CD8-positive, alpha-beta memory T cell (primary cell): Measurements from ENCODE around the gene IRS2. TPM values are rescaled to one million over a fixed set of nuclear protein-coding genes. Genes with fewer than 3 reads are reported as not detected.

ENCODE experiments used
- CTCF ChIA-PET: fragments of 350-600 bp; sonication (Branson Sonifier 250); formaldehyde crosslinking; loops from one replicate; lab custom pipeline; 2021; ENCODE audit warnings: antibody characterized with exemption; lab: Charles Lee
- POLR2A ChIA-PET: fragments of 350-600 bp; sonication (Branson Sonifier 250); formaldehyde crosslinking; loops from one replicate; lab custom pipeline; 2021; ENCODE audit warnings: antibody characterized with exemption; lab: Charles Lee
- DNase-seq, 5 donors: peaks; one replicate each; pipeline versions ENCODE4 v3.0.0 to v3.0.0-alpha.2; 2020 to 2022; ENCODE audit warnings: mixed read lengths in 1 of 5
- H3K27ac ChIP-seq: one replicate; pipeline ENCODE4 v1.7.0; 2013; ENCODE audit warnings: low read depth, mild to moderate bottlenecking, low read length, moderate library complexity
- H3K27me3 ChIP-seq: 2 replicates; pipeline ENCODE4 v1.7.0; 2013; ENCODE audit warnings: low read length, mild to moderate bottlenecking; ENCODE audit not compliant: insufficient read depth, poor library complexity, severe bottlenecking
- H3K36me3 ChIP-seq: 2 replicates; pipeline ENCODE4 v1.7.0; 2013; ENCODE audit warnings: mild to moderate bottlenecking, low read length, moderate library complexity; ENCODE audit not compliant: insufficient read depth
- H3K4me1 ChIP-seq: 2 replicates; pipeline ENCODE4 v1.7.0; 2013; ENCODE audit warnings: mild to moderate bottlenecking, low read length, moderate library complexity; ENCODE audit not compliant: insufficient read depth
- H3K4me3 ChIP-seq: 2 replicates; pipeline ENCODE4 v1.7.0; 2013; ENCODE audit warnings: mild to moderate bottlenecking, low read length
- H3K9me3 ChIP-seq: 2 replicates; pipeline ENCODE4 v1.7.0; 2013; ENCODE audit warnings: mild to moderate bottlenecking, low read length
- H3K27ac Mint-ChIP-seq, 8 donors: one replicate each; pipeline ENCODE4 v1.8.0; 2020 to 2021; ENCODE audit warnings: mixed read lengths in 8 of 8, mild to moderate bottlenecking in 6 of 8, inconsistent platforms in 3 of 8, moderate library complexity in 3 of 8
- H3K27me3 Mint-ChIP-seq, 2 donors: one replicate each; pipeline ENCODE4 v1.8.0; 2020 to 2021; ENCODE audit warnings: mixed read lengths in 2 of 2, mild to moderate bottlenecking in 1 of 2, moderate library complexity in 1 of 2
- H3K36me3 Mint-ChIP-seq, 3 donors: one replicate each; pipeline ENCODE4 v1.8.0; 2020 to 2021; ENCODE audit warnings: mixed read lengths in 3 of 3, inconsistent platforms in 1 of 3, mild to moderate bottlenecking in 1 of 3
- H3K4me1 Mint-ChIP-seq, 3 donors: one replicate each; pipeline ENCODE4 v1.8.0; 2020 to 2021; ENCODE audit warnings: mixed read lengths in 3 of 3, inconsistent platforms in 1 of 3, mild to moderate bottlenecking in 1 of 3
- H3K4me3 Mint-ChIP-seq, 7 donors: one replicate each; pipeline ENCODE4 v1.8.0; 2020 to 2021; ENCODE audit warnings: mixed read lengths in 7 of 7, mild to moderate bottlenecking in 6 of 7, moderate library complexity in 4 of 7, inconsistent platforms in 2 of 7
- H3K9me3 Mint-ChIP-seq, 5 donors: one replicate each; pipeline ENCODE4 v1.8.0; 2020 to 2022; ENCODE audit warnings: mixed read lengths in 5 of 5, mild to moderate bottlenecking in 3 of 5, moderate library complexity in 2 of 5, inconsistent platforms in 1 of 5
- polyA plus RNA-seq: library from polyadenylated mRNA; unstranded; fragments of 300-500 nt; fragmentation: Illumina TruSeq; gene quantifications from one replicate; pipeline ENCODE4 v1.2.3, GENCODE V29; 2021
- total RNA-seq, 2 experiments: library from RNA; stranded (reverse); gene quantifications; one replicate each; pipeline ENCODE4 v1.2.3, GENCODE V29; 2021

The IRS2 gene
- total and polyA plus RNA-seq, 3 experiments from 2014 or later: 1.7 to 2.3 (median 2.1) TPM

- no peak overlapping the region for H3K4me3 ChIP-seq
- CTCF ChIA-PET: no interaction called here
- Mint-ChIP-seq H3K9me3 (peaks cover 0 to 5% (median 3%) of the 10 kb centered on the region in 5 donors), H3K36me3 (no peaks in the 10 kb centered on the region), H3K27me3 (peaks cover 6 to 9% of the 10 kb centered on the region in 2 donors), H3K4me3 (no peak overlapping the region), H3K4me1 (no peaks in the 10 kb centered on the region), H3K27ac (no peak overlapping the region)
- POLR2A ChIA-PET: no interaction called here
- H3K9me3 ChIP-seq: no peaks in the 10 kb centered on the region
- DNase-seq: no peak
- no peaks in the 10 kb centered on the region for H3K4me1 ChIP-seq
- H3K27ac ChIP-seq: no peak overlapping the region
- no peaks in the 10 kb centered on the region for H3K27me3 ChIP-seq
- H3K36me3 ChIP-seq: no peaks in the 10 kb centered on the region
Observed at GRCh38 chr13:109819874-109820273, 33.5 kb upstream of the IRS2 start.

DNA sequence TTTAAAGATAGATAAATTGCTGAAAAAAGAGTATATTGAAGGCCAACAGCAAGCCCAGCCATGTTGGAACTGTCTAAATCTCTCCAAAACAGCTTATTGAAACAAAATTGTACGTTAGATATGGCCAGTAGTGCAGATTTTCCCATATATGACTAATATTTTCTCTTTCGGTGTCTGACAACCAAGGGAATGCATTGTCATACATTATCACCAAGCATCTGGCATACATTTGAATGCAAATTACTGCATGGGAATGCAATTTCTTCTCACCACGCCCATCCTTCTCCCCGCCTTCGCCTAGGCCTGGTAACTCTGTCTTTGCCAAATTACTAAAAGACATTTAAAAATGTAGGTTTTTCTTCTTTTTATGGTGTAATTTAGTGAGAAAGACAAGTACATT, 32.5 kb upstream of the IRS2 start:
- POLR2A ChIA-PET: no interaction called here
- no peak for DNase-seq
- no peak overlapping the region for H3K4me3 ChIP-seq
- no peaks in the 10 kb centered on the region for H3K4me1 Mint-ChIP-seq
- H3K27ac ChIP-seq: no peak overlapping the region
- CTCF ChIA-PET: no interaction called here
- H3K27me3 ChIP-seq: no peaks in the 10 kb centered on the region
- H3K27ac Mint-ChIP-seq: no peak overlapping the region
- no peaks in the 10 kb centered on the region for H3K36me3 Mint-ChIP-seq
- peaks cover 6 to 12% of the 10 kb centered on the region in 2 donors for H3K27me3 Mint-ChIP-seq
- no peaks in the 10 kb centered on the region for H3K4me1 ChIP-seq
- H3K9me3 Mint-ChIP-seq: peaks cover 0 to 5% (median 2%) of the 10 kb centered on the region in 5 donors
- no peak overlapping the region for H3K4me3 Mint-ChIP-seq
- no peaks in the 10 kb centered on the region for H3K36me3 ChIP-seq
- no peaks in the 10 kb centered on the region for H3K9me3 ChIP-seq

DNA sequence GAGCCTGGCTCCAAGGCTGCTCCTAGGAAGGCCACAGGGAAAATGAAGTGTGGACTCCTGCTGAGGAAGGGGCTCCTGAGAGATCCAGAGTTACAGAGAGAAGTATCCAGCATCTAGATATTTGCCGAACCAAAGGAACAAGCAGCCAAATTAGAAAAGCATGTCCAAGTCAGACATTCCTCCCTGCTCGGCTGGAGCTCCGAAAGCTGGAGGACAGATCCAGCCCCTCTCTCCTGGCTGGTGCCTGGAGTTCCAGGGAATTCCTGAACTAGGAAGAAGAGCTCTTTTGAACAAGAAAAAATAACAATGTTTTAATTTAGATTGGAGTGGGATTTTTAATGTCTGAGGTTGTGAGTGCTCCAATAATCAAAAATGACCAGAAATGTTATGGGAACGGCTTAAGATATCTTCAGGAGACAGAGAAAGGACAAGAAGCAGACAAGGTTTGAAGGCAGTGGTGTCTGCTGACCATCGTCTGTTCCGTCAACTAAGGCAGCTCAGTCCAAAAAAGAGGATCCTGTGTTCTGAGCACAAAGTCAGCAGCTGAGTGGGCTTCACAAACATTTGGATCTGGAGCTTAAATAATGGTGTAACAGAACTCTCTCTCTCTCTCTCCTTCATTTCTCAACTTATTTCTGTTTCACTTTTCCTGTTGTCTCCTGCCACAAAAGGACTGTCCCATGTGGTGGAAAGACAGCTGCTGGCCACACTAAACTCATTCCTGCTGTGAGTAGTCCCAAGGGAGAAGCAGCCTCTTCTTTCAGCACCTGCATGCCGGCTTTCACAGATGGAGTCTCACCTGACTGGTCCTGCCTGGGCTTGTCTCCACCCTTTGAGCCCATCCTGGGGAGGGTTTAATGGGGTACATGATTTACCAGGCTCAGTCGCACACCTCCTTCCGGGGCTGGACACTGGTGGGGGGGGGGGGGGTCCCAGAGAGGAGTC, 31.5 kb upstream of the IRS2 start:
- Mint-ChIP-seq H3K27me3 (peaks cover 6 to 18% of the 10 kb centered on the region in 2 donors), H3K27ac (peak overlapping the region in 1 of 8 donors; percentile 44)
- CTCF ChIA-PET: no interaction called here

GRCh38 chr13:109816808-109817203, 30.4 kb upstream of the IRS2 start:
- H3K9me3 ChIP-seq: no peaks in the 10 kb centered on the region
- no peaks in the 10 kb centered on the region for H3K36me3 Mint-ChIP-seq
- no peak overlapping the region for H3K27ac ChIP-seq
- H3K4me1 Mint-ChIP-seq: no peaks in the 10 kb centered on the region
- no peak overlapping the region for H3K27ac Mint-ChIP-seq
- ChIA-PET CTCF (no interaction called here), POLR2A (no interaction called here)
- H3K27me3 ChIP-seq: no peaks in the 10 kb centered on the region
- peaks cover 6 to 18% of the 10 kb centered on the region in 2 donors for H3K27me3 Mint-ChIP-seq
- no peaks in the 10 kb centered on the region for H3K36me3 ChIP-seq
- DNase-seq: no peak
- no peak overlapping the region for H3K4me3 ChIP-seq
- no peak overlapping the region for H3K4me3 Mint-ChIP-seq
- H3K9me3 Mint-ChIP-seq: peaks cover 0 to 2% (median 0%) of the 10 kb centered on the region in 5 donors
- no peaks in the 10 kb centered on the region for H3K4me1 ChIP-seq

More for the DNA sequence above, 31.5 kb upstream of the IRS2 start:
- Mint-ChIP-seq H3K36me3 (no peaks in the 10 kb centered on the region), H3K4me1 (no peaks in the 10 kb centered on the region), H3K4me3 (no peak overlapping the region), H3K9me3 (peaks cover 0 to 2% (median 0%) of the 10 kb centered on the region in 5 donors)
- Histone ChIP-seq H3K36me3 (no peaks in the 10 kb centered on the region), H3K27ac (no peak overlapping the region), H3K9me3 (no peaks in the 10 kb centered on the region), H3K4me1 (no peaks in the 10 kb centered on the region), H3K4me3 (no peak overlapping the region), H3K27me3 (no peaks in the 10 kb centered on the region)
- POLR2A ChIA-PET: no interaction called here
- DNase-seq: no peak

DNA sequence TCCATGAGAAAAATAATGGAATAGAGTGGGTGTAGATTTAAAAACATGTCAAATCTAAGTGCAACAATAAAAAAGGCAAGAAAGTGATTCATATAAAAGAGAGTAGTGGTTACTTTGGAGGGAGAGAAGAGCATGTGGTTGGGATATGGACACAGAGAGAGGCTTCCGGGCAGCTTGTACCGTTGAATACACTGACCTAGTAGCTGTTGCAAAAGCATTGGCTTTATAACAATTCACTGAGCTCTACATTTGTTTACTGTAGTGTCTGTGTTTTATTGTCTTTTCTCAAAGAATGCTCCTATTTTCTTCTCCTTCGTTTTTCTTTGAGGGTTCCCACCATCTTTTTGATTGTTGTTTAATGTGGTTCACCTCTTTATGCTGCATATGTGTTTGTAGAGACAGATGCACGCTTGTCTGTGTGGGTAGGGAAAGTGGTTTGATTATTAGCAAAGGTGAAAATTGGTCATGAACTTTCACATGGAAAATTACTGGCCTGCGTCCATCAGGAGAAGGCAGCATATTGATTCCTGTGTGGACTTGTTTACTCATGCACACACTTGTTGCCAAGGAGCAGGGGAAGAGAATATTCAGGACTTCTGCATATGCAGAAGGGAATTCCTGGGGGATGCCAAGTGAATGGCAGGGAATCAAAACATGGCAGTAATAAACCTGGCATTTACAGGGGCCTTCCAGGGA, 29.9 kb upstream of the IRS2 start:
- Histone ChIP-seq H3K27ac (no peak overlapping the region), H3K4me3 (no peak overlapping the region), H3K9me3 (no peaks in the 10 kb centered on the region), H3K27me3 (no peaks in the 10 kb centered on the region), H3K36me3 (no peaks in the 10 kb centered on the region), H3K4me1 (no peaks in the 10 kb centered on the region)
- H3K9me3 Mint-ChIP-seq: peaks cover 0 to 2% (median 0%) of the 10 kb centered on the region in 5 donors
- H3K27ac Mint-ChIP-seq: no peak overlapping the region
- no peaks in the 10 kb centered on the region for H3K4me1 Mint-ChIP-seq
- no peak for DNase-seq
- H3K36me3 Mint-ChIP-seq: no peaks in the 10 kb centered on the region
- POLR2A ChIA-PET: no interaction called here
- peaks cover 6 to 22% of the 10 kb centered on the region in 2 donors for H3K27me3 Mint-ChIP-seq
- CTCF ChIA-PET: no interaction called here
- H3K4me3 Mint-ChIP-seq: no peak overlapping the region

DNA sequence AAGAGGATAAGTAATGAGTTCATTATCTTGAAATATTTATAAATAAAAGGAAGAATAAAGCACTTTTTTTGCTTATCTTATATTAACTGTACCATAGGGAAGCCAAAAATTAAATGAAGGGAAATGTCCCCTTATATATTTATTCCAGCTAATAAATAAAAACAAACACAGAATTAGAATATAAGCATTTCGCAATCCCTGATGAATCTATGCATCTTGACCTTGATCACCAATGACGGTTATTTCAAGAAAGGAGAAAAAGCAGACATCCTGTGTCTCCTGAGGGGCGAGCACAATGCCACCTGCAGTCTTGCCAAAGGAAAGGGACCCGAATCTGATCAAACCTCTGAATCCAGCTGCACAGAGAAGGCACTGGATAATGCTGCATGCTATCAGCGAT, 29.3 kb upstream of the IRS2 start:
- no peaks in the 10 kb centered on the region for H3K4me1 Mint-ChIP-seq
- ChIA-PET CTCF (no interaction called here), POLR2A (no interaction called here)
- H3K9me3 Mint-ChIP-seq: peaks cover 0 to 2% (median 0%) of the 10 kb centered on the region in 5 donors
- no peak for DNase-seq
- Histone ChIP-seq H3K4me3 (no peak overlapping the region), H3K9me3 (no peaks in the 10 kb centered on the region), H3K27me3 (no peaks in the 10 kb centered on the region), H3K36me3 (no peaks in the 10 kb centered on the region), H3K4me1 (no peaks in the 10 kb centered on the region), H3K27ac (no peak overlapping the region)
- no peaks in the 10 kb centered on the region for H3K36me3 Mint-ChIP-seq
- H3K27me3 Mint-ChIP-seq: peaks cover 6 to 20% of the 10 kb centered on the region in 2 donors
- H3K27ac Mint-ChIP-seq: no peak overlapping the region
- H3K4me3 Mint-ChIP-seq: no peak overlapping the region

DNA sequence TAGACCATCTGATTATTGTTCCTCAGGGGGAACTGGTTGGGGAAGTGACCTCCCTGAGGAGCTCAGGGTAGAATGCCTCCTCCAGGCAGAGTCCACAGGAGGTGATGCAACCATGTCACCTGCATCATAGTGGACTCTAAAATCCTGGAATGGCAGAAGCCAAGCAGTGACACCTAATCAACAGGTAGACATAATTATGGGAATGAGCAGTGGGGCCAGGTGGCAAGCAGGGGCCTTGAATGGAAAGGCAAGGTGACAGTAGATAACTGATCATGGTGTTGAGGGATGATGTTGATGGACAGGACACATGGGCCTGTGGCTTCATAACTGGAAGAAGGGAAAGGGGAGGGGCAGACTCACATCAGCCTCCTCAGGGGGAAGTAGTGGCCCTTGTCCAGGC, 27.3 kb upstream of the IRS2 start:
- Mint-ChIP-seq H3K4me1 (no peaks in the 10 kb centered on the region), H3K9me3 (peaks cover 0 to 2% (median 0%) of the 10 kb centered on the region in 5 donors), H3K27ac (no peak overlapping the region), H3K36me3 (no peaks in the 10 kb centered on the region), H3K4me3 (no peak overlapping the region), H3K27me3 (peaks cover 6 to 24% of the 10 kb centered on the region in 2 donors)
- no peak for DNase-seq
- Histone ChIP-seq H3K27me3 (no peaks in the 10 kb centered on the region), H3K36me3 (no peaks in the 10 kb centered on the region), H3K4me3 (no peak overlapping the region), H3K9me3 (no peaks in the 10 kb centered on the region), H3K27ac (no peak overlapping the region), H3K4me1 (no peaks in the 10 kb centered on the region)
- POLR2A ChIA-PET: no interaction called here
- CTCF ChIA-PET: no interaction called here

DNA sequence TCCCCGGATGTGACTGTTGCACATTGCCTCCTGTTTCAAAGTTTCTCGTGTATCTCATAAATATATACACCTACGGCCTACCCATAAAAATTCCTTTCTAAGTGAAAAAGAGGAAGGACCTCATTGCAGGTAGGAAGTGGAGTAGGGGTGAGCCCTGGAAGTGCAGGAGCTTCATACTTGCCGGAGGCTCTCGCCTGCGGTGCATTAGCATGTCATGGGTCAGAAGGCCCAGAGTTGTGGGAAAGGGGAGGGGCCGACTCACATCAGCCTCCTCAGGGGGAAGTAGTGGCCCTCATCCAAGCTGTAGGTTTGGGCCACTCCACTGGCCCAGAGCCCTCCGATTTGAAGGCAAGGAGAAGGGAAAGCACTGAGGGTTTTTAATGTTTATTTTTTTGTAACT, 26.0 kb upstream of the IRS2 start:
- no peaks in the 10 kb centered on the region for H3K9me3 ChIP-seq
- no peak overlapping the region for H3K27ac ChIP-seq
- no peak for DNase-seq
- ChIA-PET POLR2A (no interaction called here), CTCF (no interaction called here)
- H3K4me3 ChIP-seq: no peak overlapping the region
- no peaks in the 10 kb centered on the region for H3K27me3 ChIP-seq
- Mint-ChIP-seq H3K4me1 (no peaks in the 10 kb centered on the region), H3K9me3 (peaks cover 0 to 2% (median 0%) of the 10 kb centered on the region in 5 donors), H3K27me3 (peaks cover 5 to 20% of the 10 kb centered on the region in 2 donors), H3K36me3 (no peaks in the 10 kb centered on the region), H3K27ac (no peak overlapping the region), H3K4me3 (no peak overlapping the region)
- no peaks in the 10 kb centered on the region for H3K36me3 ChIP-seq
- no peaks in the 10 kb centered on the region for H3K4me1 ChIP-seq
